ENCODE data around the gene TNFRSF11A.

Gene TNFRSF11A

DNA sequence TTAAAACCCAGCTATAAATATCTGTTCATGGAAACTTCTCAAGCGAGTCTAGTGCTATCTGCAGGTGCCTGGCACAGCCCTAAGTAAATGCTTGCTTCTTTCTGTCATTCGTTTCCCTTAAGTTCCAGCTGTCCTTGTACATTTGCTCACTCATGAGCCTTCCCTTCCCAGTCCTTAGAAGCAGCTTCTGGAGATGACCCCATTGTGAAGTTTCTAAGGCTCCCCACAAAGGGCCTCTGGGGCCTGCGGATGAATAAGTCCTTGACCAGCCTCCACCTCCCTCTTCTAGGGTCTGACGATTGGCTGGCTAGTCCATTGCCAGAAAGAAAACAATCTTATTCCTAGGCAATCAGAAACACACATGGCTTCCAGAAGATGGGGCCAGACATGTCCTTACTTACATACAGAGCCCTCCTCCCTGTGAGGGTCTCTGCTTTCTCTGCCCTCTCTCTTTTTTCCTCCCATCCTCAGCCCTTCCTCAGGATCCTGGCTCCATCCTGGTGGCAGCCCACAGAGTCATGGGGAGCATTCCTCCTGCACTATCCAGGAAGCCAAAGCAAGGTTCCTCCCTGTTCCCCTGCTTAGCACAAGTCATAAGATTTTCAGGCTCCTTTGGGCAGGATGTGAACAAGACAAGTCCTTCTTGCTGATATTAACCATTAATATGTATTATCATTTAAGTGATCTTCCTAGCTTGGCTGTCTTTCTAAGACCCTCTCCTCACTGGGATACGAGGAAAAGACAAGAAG lies 87.3 kb downstream of the TNFRSF11A start:
- no peak for TF ChIP-seq CTCF (IDR thresholded peaks at IDR 0.05; ENCODE audit: borderline replicate concordance, insufficient read depth, low read depth, low read length)
- no peak overlapping the region for H3K4me3 ChIP-seq (ENCODE audit: low read depth, low read length)

GRCh38 chr18:62413206-62413605 lies 88.1 kb downstream of the TNFRSF11A start:
- H3K4me3 ChIP-seq (ENCODE audit: low read depth, low read length): no peak overlapping the region
- no peak for TF ChIP-seq CTCF (IDR thresholded peaks at IDR 0.05; ENCODE audit: borderline replicate concordance, insufficient read depth, low read depth, low read length)

DNA sequence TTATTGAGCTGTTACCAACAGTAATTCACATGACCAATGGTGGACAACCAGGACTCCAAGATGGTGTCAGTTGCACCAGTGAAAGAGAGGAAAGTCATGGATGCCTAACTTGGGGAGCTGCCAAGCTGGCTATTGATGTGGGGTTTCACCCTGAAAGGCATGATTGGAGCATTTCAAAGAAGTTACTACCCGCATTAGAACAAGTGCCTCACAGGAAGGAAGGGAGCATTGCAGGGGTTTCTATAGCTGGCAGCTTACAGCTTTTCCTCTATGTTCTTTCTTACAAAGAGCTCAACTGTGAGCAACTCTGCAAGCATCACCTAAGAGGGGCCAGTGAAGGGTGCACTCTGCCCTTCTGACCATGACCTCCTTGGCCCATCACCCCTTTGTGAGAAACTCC lies 93.1 kb downstream of the TNFRSF11A start:
- no peak overlapping the region for H3K4me3 ChIP-seq (ENCODE audit: low read depth, low read length)
- no peak for TF ChIP-seq CTCF (IDR thresholded peaks at IDR 0.05; ENCODE audit: borderline replicate concordance, insufficient read depth, low read depth, low read length)

DNA sequence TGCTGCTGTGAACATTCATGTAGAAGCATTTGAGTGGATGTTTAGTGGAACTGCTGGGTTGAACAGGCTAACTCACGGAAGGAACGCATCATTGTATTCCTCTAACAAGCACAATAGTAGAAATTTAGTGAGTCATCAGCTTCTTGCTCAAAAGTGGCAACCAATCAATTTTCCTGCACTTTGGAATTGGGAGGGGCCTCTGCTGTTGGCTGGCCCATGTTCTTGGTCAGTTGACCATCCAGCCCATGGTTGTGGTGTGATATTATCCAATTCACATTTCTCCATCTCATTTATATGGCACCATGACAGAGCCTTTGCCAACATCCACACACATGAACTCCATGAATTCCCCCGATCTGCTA lies 95.0 kb downstream of the TNFRSF11A start:
- TF ChIP-seq CTCF (IDR thresholded peaks at IDR 0.05; ENCODE audit: borderline replicate concordance, insufficient read depth, low read depth, low read length): no peak
- no peak overlapping the region for H3K4me3 ChIP-seq (ENCODE audit: low read depth, low read length)

DNA sequence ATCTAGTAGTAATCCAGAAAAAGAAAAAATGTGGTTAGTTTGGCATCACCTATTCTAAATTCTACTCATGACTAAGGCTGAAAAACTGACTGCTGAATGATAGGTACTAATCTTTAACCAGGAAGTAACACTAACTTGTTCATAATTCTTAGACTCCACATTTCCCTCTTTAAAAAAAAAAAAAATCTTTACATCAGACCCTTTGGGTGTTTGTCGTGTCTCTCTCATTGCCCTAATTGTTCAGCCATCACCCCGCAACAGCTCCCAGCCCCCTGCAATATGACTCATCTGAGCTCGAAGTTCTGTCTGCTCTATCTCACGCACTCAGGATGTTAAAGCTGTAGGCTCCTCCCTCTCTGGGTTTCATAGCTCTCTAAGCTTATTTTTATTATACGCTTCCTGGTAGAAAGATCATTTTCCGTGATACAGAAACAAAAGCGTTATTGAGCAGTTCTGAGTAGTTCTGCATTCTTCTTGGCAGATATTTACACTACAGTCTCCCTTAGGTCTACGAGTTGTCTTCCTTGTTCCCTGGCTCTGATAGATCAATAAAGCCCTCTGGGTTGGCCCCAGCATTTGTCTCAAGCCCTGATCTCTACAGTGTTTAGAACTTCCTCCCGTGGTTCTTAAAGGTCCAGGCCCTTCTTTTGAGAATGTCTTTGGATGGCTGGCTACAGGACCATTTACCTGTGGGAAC lies 95.6 kb downstream of the TNFRSF11A start:
- TF ChIP-seq CTCF (IDR thresholded peaks at IDR 0.05; ENCODE audit: borderline replicate concordance, insufficient read depth, low read depth, low read length): no peak
- H3K4me3 ChIP-seq (ENCODE audit: low read depth, low read length): no peak overlapping the region

- TF ChIP-seq CTCF (IDR thresholded peaks at IDR 0.05; ENCODE audit: borderline replicate concordance, insufficient read depth, low read depth, low read length): peak; percentile 77
These were observed 100.5 kb downstream of the TNFRSF11A start for GRCh38 chr18:62425465-62426190.

More at GRCh38 chr18:62425465-62426190, 100.5 kb downstream of the TNFRSF11A start:
- no peak overlapping the region for H3K4me3 ChIP-seq (ENCODE audit: low read depth, low read length)
